ENCODE measurements around the gene RPP25L.

Gene RPP25L

GRCh38 chr9:34637356-34638137 lies 25.6 kb upstream of the RPP25L start, which contains the start of gene SIGMAR1:
Gene SIGMAR1 (minus strand): TSS chr9:34637787. CDS start chr9:34637697, 90 bp downstream.
- peak within 1 kb of the TSS; percentile 79 to 91 for H3K27ac ChIP-seq
- DNase-seq (ENCODE audit: low spot score): peak; percentile 93
- peak within 1 kb of the TSS; percentile 77 for H3K4me3 ChIP-seq
- TF ChIP-seq CTCF (IDR thresholded peaks at IDR 0.05): no peak

GRCh38 chr9:34636791-34637355 lies 25.0 kb upstream of the RPP25L start:
- no peak for DNase-seq (ENCODE audit: low spot score)
- H3K27ac ChIP-seq: peak overlapping the region; percentile 79 to 91
- no peak for TF ChIP-seq CTCF (IDR thresholded peaks at IDR 0.05)
- peak overlapping the region; percentile 77 for H3K4me3 ChIP-seq

DNA sequence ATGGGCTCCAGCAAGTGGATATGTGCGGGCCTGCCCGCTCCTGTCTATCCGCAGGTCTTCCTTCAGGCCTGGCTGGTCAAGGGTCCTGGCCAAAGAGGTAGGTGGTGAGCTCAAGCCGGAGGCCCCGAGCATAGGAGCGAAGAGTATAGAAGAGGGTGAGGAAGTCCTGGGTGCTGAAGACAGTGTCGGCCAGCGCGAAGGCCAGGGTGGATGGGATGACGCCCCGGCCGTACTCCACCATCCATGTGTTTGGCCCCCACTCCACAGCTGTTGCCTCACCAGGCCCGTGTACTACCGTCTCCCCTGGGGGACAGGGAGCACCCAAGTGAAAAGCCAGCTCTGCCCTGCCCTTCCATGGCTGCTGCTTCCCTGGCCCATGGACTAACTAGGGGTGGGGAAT lies 23.7 kb upstream of the RPP25L start:
- H3K4me3 ChIP-seq: no peak overlapping the region
- no peak overlapping the region for H3K27ac ChIP-seq
- DNase-seq (ENCODE audit: low spot score): no peak
- no peak for TF ChIP-seq CTCF (IDR thresholded peaks at IDR 0.05)

GRCh38 chr9:34634551-34635248 lies 22.8 kb upstream of the RPP25L start:
- no peak for DNase-seq (ENCODE audit: low spot score)
- Histone ChIP-seq H3K4me3 (no peak overlapping the region), H3K27ac (no peak overlapping the region)
- no peak for TF ChIP-seq CTCF (IDR thresholded peaks at IDR 0.05)

- no peak for DNase-seq (ENCODE audit: low spot score)
- TF ChIP-seq CTCF (IDR thresholded peaks at IDR 0.05): peak; percentile 73
- H3K4me3 ChIP-seq: no peak overlapping the region
These were observed 22.1 kb upstream of the RPP25L start for GRCh38 chr9:34633851-34634550.

GRCh38 chr9:34633166-34633565 lies 21.3 kb upstream of the RPP25L start:
- TF ChIP-seq CTCF (IDR thresholded peaks at IDR 0.05): no peak
- Histone ChIP-seq H3K27ac (no peak overlapping the region), H3K4me3 (no peak overlapping the region)
- no peak for DNase-seq (ENCODE audit: low spot score)

More at GRCh38 chr9:34633851-34634550, 22.1 kb upstream of the RPP25L start:
- H3K27ac ChIP-seq: no peak overlapping the region

Measured in coronary artery (tissue), 2 donors.